H9 (cell line): ENCODE measurements around the gene KCTD4. TPM values are rescaled to one million over a fixed set of nuclear protein-coding genes. Genes with fewer than 3 reads are reported as not detected.

Experiments used
- DNase-seq: peaks from one replicate; pipeline ENCODE4 v3.0.0-alpha.2; 2017
- H2AFZ ChIP-seq: one replicate; pipeline ENCODE4 v1.6.1; 2013; ENCODE audit warnings: mild to moderate bottlenecking, low read length, control low read depth, moderate library complexity
- H2AK5ac ChIP-seq: 2 replicates; pipeline ENCODE4 v1.6.1; 2013; ENCODE audit warnings: low read length, control low read depth, mixed read lengths; ENCODE audit not compliant: insufficient read length
- H2BK120ac ChIP-seq: one replicate; pipeline ENCODE4 v1.6.1; 2013; ENCODE audit warnings: low read depth, mild to moderate bottlenecking, low read length, control low read depth, inconsistent platforms; ENCODE audit not compliant: poor library complexity, severe bottlenecking
- H2BK12ac ChIP-seq: 2 replicates; pipeline ENCODE4 v1.6.1; 2013; ENCODE audit warnings: low read length, control low read depth, mixed read lengths, low read depth; ENCODE audit not compliant: insufficient read length
- H2BK15ac ChIP-seq: 2 replicates; pipeline ENCODE4 v1.6.1; 2013; ENCODE audit warnings: low read depth, low read length, control low read depth
- H2BK20ac ChIP-seq: one replicate; pipeline ENCODE4 v1.6.1; 2013; ENCODE audit warnings: low read depth, mild to moderate bottlenecking, low read length, control low read depth, inconsistent platforms; ENCODE audit not compliant: poor library complexity, severe bottlenecking
- H2BK5ac ChIP-seq: 2 replicates; pipeline ENCODE4 v1.6.1; 2013; ENCODE audit warnings: low read length, control low read depth, mixed read lengths; ENCODE audit not compliant: insufficient read length
- H3K14ac ChIP-seq: 2 replicates; pipeline ENCODE4 v1.6.1; 2013; ENCODE audit warnings: low read length, control low read depth; ENCODE audit not compliant: insufficient read depth
- H3K18ac ChIP-seq: 2 replicates; pipeline ENCODE4 v1.6.1; 2013; ENCODE audit warnings: low read depth, mild to moderate bottlenecking, mixed read lengths, low read length, control low read depth; ENCODE audit not compliant: insufficient read length
- H3K23ac ChIP-seq: 2 replicates; pipeline ENCODE4 v1.6.1; 2013; ENCODE audit warnings: low read length, control low read depth, mixed read lengths, low read depth; ENCODE audit not compliant: insufficient read length
- H3K23me2 ChIP-seq: 2 replicates; pipeline ENCODE4 v1.6.1; 2013; ENCODE audit warnings: low read depth, mild to moderate bottlenecking, mixed read lengths, low read length, control low read depth; ENCODE audit not compliant: insufficient read length, poor library complexity, severe bottlenecking
- H3K27ac ChIP-seq: 2 replicates; pipeline ENCODE4 v1.5.1; 2013; ENCODE audit warnings: low read length, control low read depth, mixed read lengths, low read depth; ENCODE audit not compliant: insufficient read length
- H3K27me3 ChIP-seq: 2 replicates; pipeline ENCODE4 v1.6.1; 2013; ENCODE audit warnings: low read length, control low read depth, inconsistent platforms; ENCODE audit not compliant: insufficient read depth
- H3K4ac ChIP-seq: 2 replicates; pipeline ENCODE4 v1.6.1; 2013; ENCODE audit warnings: low read depth, mild to moderate bottlenecking, control low read depth, inconsistent platforms, low read length, moderate library complexity
- H3K4me1 ChIP-seq: 2 replicates; pipeline ENCODE4 v1.6.1; 2013; ENCODE audit warnings: low read length, control low read depth, inconsistent platforms; ENCODE audit not compliant: insufficient read depth
- H3K4me2 ChIP-seq: 2 replicates; pipeline ENCODE4 v1.6.1; 2013; ENCODE audit warnings: low read length, control low read depth, mixed read lengths; ENCODE audit not compliant: insufficient read length, insufficient read depth
- H3K56ac ChIP-seq: 2 replicates; pipeline ENCODE4 v1.6.1; 2013; ENCODE audit warnings: low read depth, mild to moderate bottlenecking, mixed read lengths, low read length, control low read depth; ENCODE audit not compliant: insufficient read length
- H3K79me1 ChIP-seq: 2 replicates; pipeline ENCODE4 v1.6.1; 2013; ENCODE audit warnings: low read depth, mild to moderate bottlenecking, moderate library complexity, low read length, control low read depth, inconsistent platforms; ENCODE audit not compliant: insufficient read depth, poor library complexity, severe bottlenecking
- H3K79me2 ChIP-seq: 2 replicates; pipeline ENCODE4 v1.6.1; 2013; ENCODE audit warnings: low read length, control low read depth, inconsistent platforms; ENCODE audit not compliant: insufficient read depth
- H3K9ac ChIP-seq: 2 replicates; pipeline ENCODE4 v1.6.1; 2013; ENCODE audit warnings: low read length, control low read depth, mixed read lengths; ENCODE audit not compliant: insufficient read length; ENCODE audit errors: extremely low read depth
- H3K9me3 ChIP-seq: one replicate; pipeline ENCODE4 v1.6.1; 2013; ENCODE audit warnings: low read depth, low read length, inconsistent platforms; ENCODE audit not compliant: control insufficient read depth
- H3T11ph ChIP-seq: one replicate; pipeline ENCODE4 v1.6.1; 2013; ENCODE audit warnings: mild to moderate bottlenecking, low read length, control low read depth, inconsistent platforms
- H4K20me1 ChIP-seq: one replicate; pipeline ENCODE4 v1.6.1; 2013; ENCODE audit not compliant: control insufficient read depth, insufficient read length, insufficient read depth
- H4K5ac ChIP-seq: 2 replicates; pipeline ENCODE4 v1.6.1; 2013; ENCODE audit warnings: low read depth, mild to moderate bottlenecking, mixed read lengths, low read length, control low read depth; ENCODE audit not compliant: insufficient read length
- H4K8ac ChIP-seq: replicated peaks from 2 replicates; pipeline ENCODE4 v1.6.1; 2013; ENCODE audit warnings: low read length, control low read depth, mixed read lengths, low read depth; ENCODE audit not compliant: insufficient read length
- H4K91ac ChIP-seq: 2 replicates; pipeline ENCODE4 v1.6.1; 2013; ENCODE audit warnings: low read depth, mild to moderate bottlenecking, moderate library complexity, mixed read lengths, low read length, control low read depth; ENCODE audit not compliant: insufficient read length
- H3K27ac Mint-ChIP-seq, 3 experiments: 2 replicates in 2 of 3; 3 replicates in 1 of 3; pipeline ENCODE4 v1.8.0; 2020 to 2021; ENCODE audit warnings: mixed read lengths in 3 of 3, mild to moderate bottlenecking in 1 of 3, moderate library complexity in 1 of 3
- H3K27me3 Mint-ChIP-seq: 2 replicates; pipeline ENCODE4 v1.8.0; 2021; ENCODE audit warnings: low read depth, mild to moderate bottlenecking, moderate library complexity, mixed read lengths
- H3K36me3 Mint-ChIP-seq, 3 experiments: 2 replicates in 2 of 3; 3 replicates in 1 of 3; pipeline ENCODE4 v1.8.0; 2020 to 2021; ENCODE audit warnings: low read depth in 3 of 3, mixed read lengths in 3 of 3; ENCODE audit not compliant: insufficient read depth in 1 of 3
- H3K4me1 Mint-ChIP-seq, 2 experiments: 2 replicates each; pipeline ENCODE4 v1.8.0; 2020; ENCODE audit warnings: mixed read lengths in 2 of 2
- H3K4me3 Mint-ChIP-seq, 2 experiments: 2 replicates in 1 of 2; 3 replicates in 1 of 2; pipeline ENCODE4 v1.8.0; 2020 to 2021; ENCODE audit warnings: mild to moderate bottlenecking in 2 of 2, mixed read lengths in 2 of 2, moderate library complexity in 1 of 2
- H3K9me3 Mint-ChIP-seq, 2 experiments: 2 replicates in 1 of 2; 3 replicates in 1 of 2; pipeline ENCODE4 v1.8.0; 2020; ENCODE audit warnings: mild to moderate bottlenecking in 2 of 2, mixed read lengths in 2 of 2, moderate library complexity in 1 of 2
- CTCF ChIP-seq: fragments of 200-600 bp; sonication (generic); conservative IDR thresholded peaks from 3 replicates; pipeline ENCODE4 v1.8.0; 2021; ENCODE audit warnings: antibody characterized with exemption, mild to moderate bottlenecking
- WGBS: extraction: QIAGEN DNeasy Blood & Tissue Kit; methylation state at CpG from one replicate; pipeline ENCODE4 v1.1.7; 2013; ENCODE audit warnings: missing lambda C conversion rate, low lambda C conversion rate, mixed read lengths; ENCODE audit not compliant: insufficient read length; ENCODE audit errors: extremely low coverage; 5-methylcytosine and 5-hydroxymethylcytosine counted together
- total RNA-seq: library from RNA; stranded (reverse); gene quantifications from 2 replicates; pipeline ENCODE4 v1.2.1, GENCODE V29; 2021

The KCTD4 gene
- total RNA-seq, 1 experiment from 2014 or later, result not detected

GRCh38 chr13:45208132-45208531, 7.3 kb upstream of the KCTD4 start:
- Histone ChIP-seq H2BK20ac (no peak overlapping the region), H3K27me3 (no peaks in the 10 kb centered on the region), H2AK5ac (no peak overlapping the region), H4K8ac (no peak overlapping the region), H2AFZ (no peak overlapping the region), H3K18ac (no peak overlapping the region), H3K23me2 (no peaks in the 10 kb centered on the region), H3K27ac (no peak overlapping the region), H4K20me1 (no peaks in the 10 kb centered on the region), H3K79me1 (no peaks in the 10 kb centered on the region), H3K79me2 (no peaks in the 10 kb centered on the region), H3K4me1 (no peaks in the 10 kb centered on the region), H2BK15ac (no peak overlapping the region), H3K9ac (no peak overlapping the region), H3K4me2 (no peak overlapping the region), H3K14ac (no peak overlapping the region), H2BK12ac (no peak overlapping the region), H2BK120ac (no peak overlapping the region), H2BK5ac (no peak overlapping the region), H4K91ac (no peak overlapping the region), H3T11ph (no peak overlapping the region), H3K56ac (no peak overlapping the region), H4K5ac (no peak overlapping the region), H3K9me3 (no peaks in the 10 kb centered on the region), H3K23ac (no peak overlapping the region), H3K4ac (no peak overlapping the region)
- WGBS, result no CpG with 5 or more reads among the region's 2 CpGs
- Mint-ChIP-seq H3K9me3 (no peaks in the 10 kb centered on the region), H3K27ac (0 out of 7 replicates have a peak overlapping the region, but pooled peaks of 1 of the 3 experiments have one; percentile 50), H3K4me1 (no peaks in the 10 kb centered on the region), H3K4me3 (no peak overlapping the region), H3K27me3 (no peaks in the 10 kb centered on the region), H3K36me3 (peaks cover 12 to 25% (median 20%) of the 10 kb centered on the region in 3 experiments; a peak in 6 of 7 replicates)
- no peak for TF ChIP-seq CTCF
- DNase-seq, result no peak
